Measurements from ENCODE around the gene FN3K. TPM values are rescaled to one million over a fixed set of nuclear protein-coding genes. Genes with fewer than 3 reads are reported as not detected.

FN3K gene
- total RNA-seq, 6 experiments from 2014 or later, result 29.6 to 61.6 (median 45.5) TPM

DNA sequence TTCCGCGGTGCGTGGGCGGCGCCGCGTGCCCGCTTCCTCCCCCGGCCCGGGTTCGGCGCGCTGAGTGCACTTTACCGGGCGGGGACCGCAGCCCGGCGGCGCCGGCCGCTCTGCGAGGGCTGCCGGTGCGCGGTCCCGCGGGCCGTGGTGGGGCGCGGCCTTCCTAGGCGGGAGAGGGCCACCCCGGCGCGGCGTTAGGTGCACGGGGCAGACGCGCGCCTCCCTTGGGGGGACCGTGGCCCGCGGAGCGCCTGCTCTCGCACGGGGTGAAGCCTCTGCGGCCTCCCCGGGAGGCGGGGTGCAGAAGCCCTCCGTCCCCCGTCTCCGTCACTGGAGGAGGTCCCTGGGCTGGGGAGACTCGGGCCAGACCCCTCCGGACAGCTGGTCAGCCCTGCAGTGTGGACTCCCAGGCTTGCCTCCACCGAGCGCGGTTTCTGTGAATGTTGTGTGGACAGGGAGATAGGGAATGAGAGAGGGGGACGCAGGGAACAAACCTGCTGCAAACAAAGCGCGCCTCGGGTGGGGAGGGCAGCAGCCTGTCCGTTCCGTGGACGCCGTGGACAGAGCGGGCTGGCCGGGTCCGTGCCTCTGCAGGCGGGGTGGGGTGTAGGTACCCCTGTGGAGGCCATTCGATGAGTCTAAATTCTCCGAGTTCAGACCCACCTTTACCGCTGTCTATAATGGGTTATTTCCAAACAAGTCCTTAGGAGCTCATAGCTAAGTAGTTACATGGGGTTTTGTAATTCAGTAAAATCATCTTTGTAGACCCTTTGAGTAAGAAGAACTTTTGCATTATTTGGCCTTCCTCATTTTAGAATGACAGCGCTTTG, 17.2 kb downstream of the FN3K start:
- peak overlapping the region; percentile 86 to 96 (median 89) for H3K4me3 ChIP-seq
- no peaks in the 10 kb centered on the region for H3K36me3 ChIP-seq
- H3K27me3 ChIP-seq, result no peaks in the 10 kb centered on the region
- H3K4me1 ChIP-seq, result peaks cover 0 to 7% (median 0%) of the 10 kb centered on the region in 4 donors
- DNase-seq (peak in 2 of 3 donors; percentile 45 to 58), ATAC-seq (peak; percentile 0 to 9 (median 2))
- TF ChIP-seq, protein P1, sequence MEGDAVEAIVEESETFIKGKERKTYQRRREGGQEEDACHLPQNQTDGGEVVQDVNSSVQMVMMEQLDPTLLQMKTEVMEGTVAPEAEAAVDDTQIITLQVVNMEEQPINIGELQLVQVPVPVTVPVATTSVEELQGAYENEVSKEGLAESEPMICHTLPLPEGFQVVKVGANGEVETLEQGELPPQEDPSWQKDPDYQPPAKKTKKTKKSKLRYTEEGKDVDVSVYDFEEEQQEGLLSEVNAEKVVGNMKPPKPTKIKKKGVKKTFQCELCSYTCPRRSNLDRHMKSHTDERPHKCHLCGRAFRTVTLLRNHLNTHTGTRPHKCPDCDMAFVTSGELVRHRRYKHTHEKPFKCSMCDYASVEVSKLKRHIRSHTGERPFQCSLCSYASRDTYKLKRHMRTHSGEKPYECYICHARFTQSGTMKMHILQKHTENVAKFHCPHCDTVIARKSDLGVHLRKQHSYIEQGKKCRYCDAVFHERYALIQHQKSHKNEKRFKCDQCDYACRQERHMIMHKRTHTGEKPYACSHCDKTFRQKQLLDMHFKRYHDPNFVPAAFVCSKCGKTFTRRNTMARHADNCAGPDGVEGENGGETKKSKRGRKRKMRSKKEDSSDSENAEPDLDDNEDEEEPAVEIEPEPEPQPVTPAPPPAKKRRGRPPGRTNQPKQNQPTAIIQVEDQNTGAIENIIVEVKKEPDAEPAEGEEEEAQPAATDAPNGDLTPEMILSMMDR (IDR thresholded peaks at IDR 0.05), result no peak
- TF ChIP-seq POLR2A (IDR thresholded peaks at IDR 0.05), result no peak
- H3K9me3 ChIP-seq, result no peaks in the 10 kb centered on the region
- intact Hi-C loops (cut with DNase I), result loop anchor here in 1 of 2 donors (10.0 kb wide), 1 partner anchor 88 kb away; no protein-coding TSS in a partner anchor
- peak overlapping the region in 1 of 3 donors; percentile 61 for H3K27ac ChIP-seq
- WGBS (ENCODE audit: insufficient coverage, low coverage, low lambda C conversion rate, missing lambda C conversion rate), result 4% methylated on average over 8 of the region's 72 CpGs

DNA sequence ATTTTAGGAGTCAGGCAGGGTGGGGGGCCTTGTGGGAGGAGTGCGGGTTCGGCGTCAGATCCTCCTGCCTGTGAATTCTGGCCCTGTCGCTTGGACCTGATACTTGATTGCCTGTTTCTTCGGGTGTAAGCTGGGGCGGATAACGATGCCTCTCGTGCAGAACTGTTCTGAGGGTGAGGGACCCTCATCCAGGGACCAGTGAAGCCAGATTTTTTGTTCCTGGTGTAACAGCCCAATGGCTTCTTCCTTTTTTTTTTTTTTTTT, 17.7 kb downstream of the FN3K start:
- intact Hi-C loops (cut with DNase I), result loop anchor here in 1 of 2 donors (10.0 kb wide), 1 partner anchor 88 kb away; no protein-coding TSS in a partner anchor
- Histone ChIP-seq H3K4me1 (peaks cover 0 to 7% (median 0%) of the 10 kb centered on the region in 4 donors), H3K36me3 (no peaks in the 10 kb centered on the region), H3K27me3 (no peaks in the 10 kb centered on the region), H3K9me3 (no peaks in the 10 kb centered on the region), H3K27ac (no peak overlapping the region), H3K4me3 (peak overlapping the region in 2 of 3 donors; percentile 86 to 96)
- TF ChIP-seq, protein P1 (IDR thresholded peaks at IDR 0.05), result no peak
- no peak for TF ChIP-seq POLR2A (IDR thresholded peaks at IDR 0.05)
- DNase-seq, result peak in 1 of 3 donors; percentile 11
- ATAC-seq, result no peak
- WGBS (ENCODE audit: insufficient coverage, low coverage, low lambda C conversion rate, missing lambda C conversion rate), result 64% methylated on average over 4 of the region's 8 CpGs

DNA sequence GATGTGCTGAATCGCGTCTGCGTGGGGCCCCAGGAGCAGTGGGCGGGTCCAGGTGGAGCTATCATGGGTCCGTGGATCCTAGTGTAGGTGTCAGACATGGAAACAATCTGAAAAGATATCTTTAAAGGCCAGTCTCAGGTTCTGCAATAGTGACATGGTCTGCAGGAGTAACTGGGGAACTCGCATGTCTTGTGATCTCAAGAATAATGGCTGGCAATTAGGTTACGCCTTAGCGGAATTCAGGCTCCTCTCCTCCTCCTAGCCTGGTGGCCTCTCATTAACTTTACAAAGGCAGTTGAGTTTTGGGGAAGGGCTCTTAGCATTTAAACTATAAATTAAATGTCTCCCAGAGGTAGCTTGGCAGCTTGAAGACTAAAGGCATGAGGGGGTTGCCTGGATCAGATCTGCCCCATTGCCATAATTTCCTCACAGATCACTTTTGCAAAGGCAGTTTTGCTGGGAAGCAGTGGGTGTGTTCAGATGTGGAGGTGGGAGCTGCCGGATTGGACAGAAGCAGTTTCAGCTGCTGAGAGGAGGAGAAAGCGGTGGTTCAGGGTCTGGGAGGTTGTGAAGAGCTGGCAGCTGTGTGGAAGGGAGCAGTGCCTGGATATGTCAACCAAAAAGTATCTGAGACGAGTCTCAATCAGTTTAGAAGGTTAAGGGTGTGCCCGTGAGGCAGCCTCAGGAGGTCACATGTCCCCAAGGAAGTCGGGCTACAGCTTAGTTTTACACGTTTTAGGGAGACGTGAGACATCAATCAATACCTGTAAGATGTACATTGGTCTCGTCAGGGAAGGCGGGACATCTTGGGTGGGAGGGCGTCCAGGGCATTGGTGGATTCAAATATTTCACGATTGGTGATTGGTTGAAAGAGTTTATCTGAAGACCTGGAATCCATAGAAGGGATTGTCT, 19.1 kb downstream of the FN3K start:
- Histone ChIP-seq H3K27me3 (no peaks in the 10 kb centered on the region), H3K36me3 (no peaks in the 10 kb centered on the region), H3K9me3 (no peaks in the 10 kb centered on the region), H3K4me3 (no peak overlapping the region), H3K4me1 (peaks cover 0 to 7% (median 0%) of the 10 kb centered on the region in 4 donors), H3K27ac (no peak overlapping the region)
- peak in 1 of 3 donors; percentile 22 for DNase-seq
- intact Hi-C loops (cut with DNase I), result loop anchor here in 1 of 2 donors (10.0 kb wide), 1 partner anchor 90 kb away; no protein-coding TSS in a partner anchor
- no peak for ATAC-seq
- no peak for TF ChIP-seq POLR2A (IDR thresholded peaks at IDR 0.05)
- TF ChIP-seq, protein P1 (IDR thresholded peaks at IDR 0.05), result no peak
- 86% methylated on average over 15 of the region's 19 CpGs for WGBS (ENCODE audit: insufficient coverage, low coverage, low lambda C conversion rate, missing lambda C conversion rate)

- DNase-seq (peak in 1 of 3 donors; percentile 11), ATAC-seq (no peak)
- WGBS (ENCODE audit: insufficient coverage, low coverage, low lambda C conversion rate, missing lambda C conversion rate), result 86% methylated on average over 4 of the region's 7 CpGs
- intact Hi-C loops (cut with DNase I), result loop anchor here in 1 of 2 donors (10.0 kb wide), 1 partner anchor 91 kb away; no protein-coding TSS in a partner anchor
- no peak for TF ChIP-seq POLR2A (IDR thresholded peaks at IDR 0.05)
- TF ChIP-seq, protein P1 (IDR thresholded peaks at IDR 0.05), result no peak
- Histone ChIP-seq H3K4me3 (no peak overlapping the region), H3K9me3 (no peaks in the 10 kb centered on the region), H3K27ac (no peak overlapping the region), H3K27me3 (no peaks in the 10 kb centered on the region), H3K4me1 (peaks cover 0 to 7% (median 0%) of the 10 kb centered on the region in 4 donors), H3K36me3 (no peaks in the 10 kb centered on the region)
These were observed 20.8 kb downstream of the FN3K start for GRCh38 chr17:82756166-82756565.
